ENCODE data around the gene LRIT1. TPM values are rescaled to one million over a fixed set of nuclear protein-coding genes. Genes with fewer than 3 reads are reported as not detected.

The LRIT1 gene
- total and polyA plus RNA-seq, 2 of the 8 experiments (the other 6 are each of a cell fraction or from before 2014, with no cell fraction given) = 0.03 TPM; not detected in 1

- no peak for TF ChIP-seq FOSL1 (IDR thresholded peaks at IDR 0.05; ENCODE audit: insufficient read depth, low read depth, low read length)
- no peak for TF ChIP-seq RBBP5 (IDR thresholded peaks at IDR 0.05; ENCODE audit: borderline replicate concordance, low read depth, low read length)
Observed at GRCh38 chr10:84216834-84217233, 24.5 kb downstream of the LRIT1 start (continued).
